ENCODE data around the gene HS6ST1. TPM values are rescaled to one million over a fixed set of nuclear protein-coding genes. Genes with fewer than 3 reads are reported as not detected.

The HS6ST1 gene
- total and polyA plus RNA-seq, 2 of the 4 experiments (the other 2 are of a cell fraction): 29.9 to 36.9 TPM

DNA sequence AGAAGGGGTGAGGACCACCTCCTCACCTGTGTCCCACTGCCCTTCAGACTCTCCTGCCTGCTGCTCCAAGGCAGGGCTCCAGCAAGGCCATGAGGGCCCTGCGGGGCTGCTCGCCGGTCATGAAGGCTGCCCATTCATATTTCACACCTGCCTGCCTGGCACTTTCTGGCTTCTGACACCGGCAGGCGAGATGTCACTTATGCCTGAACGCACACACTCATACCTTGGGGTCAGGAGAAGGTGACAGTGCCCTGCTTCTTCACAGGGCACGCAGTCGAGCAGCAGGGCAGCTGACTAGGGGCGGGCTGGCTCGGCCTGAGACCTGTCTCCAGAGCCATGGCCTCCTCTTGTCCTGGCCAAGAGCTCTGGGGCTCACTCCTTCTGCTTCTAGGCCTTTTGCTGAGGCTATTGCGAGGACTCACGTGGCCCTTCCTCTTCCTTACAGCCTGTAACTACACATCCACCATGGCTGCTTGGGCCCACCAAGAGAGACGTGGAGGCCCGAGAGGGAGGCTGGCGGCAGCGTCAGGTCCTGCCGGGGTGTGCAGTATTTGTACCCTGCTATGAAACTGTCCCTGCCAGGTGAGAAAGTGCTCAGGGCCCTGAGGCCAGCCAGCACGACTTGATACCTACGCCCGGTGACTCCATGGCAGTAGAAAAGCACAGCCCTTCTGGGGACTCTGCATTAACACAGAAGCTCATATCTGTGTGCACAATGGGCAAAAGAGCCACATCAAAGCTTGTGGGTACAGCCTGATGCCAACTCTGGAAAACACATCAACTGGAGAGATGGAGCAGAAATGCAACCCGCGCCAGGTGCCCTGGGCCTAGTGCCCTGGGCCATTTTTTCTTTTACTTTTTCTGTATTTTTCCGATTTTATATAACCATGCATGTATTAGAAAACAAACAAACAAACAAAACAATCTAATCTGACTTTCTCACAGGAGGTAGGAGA is 30.6 kb downstream of the HS6ST1 start (continued):
- TF ChIP-seq, protein P1, sequence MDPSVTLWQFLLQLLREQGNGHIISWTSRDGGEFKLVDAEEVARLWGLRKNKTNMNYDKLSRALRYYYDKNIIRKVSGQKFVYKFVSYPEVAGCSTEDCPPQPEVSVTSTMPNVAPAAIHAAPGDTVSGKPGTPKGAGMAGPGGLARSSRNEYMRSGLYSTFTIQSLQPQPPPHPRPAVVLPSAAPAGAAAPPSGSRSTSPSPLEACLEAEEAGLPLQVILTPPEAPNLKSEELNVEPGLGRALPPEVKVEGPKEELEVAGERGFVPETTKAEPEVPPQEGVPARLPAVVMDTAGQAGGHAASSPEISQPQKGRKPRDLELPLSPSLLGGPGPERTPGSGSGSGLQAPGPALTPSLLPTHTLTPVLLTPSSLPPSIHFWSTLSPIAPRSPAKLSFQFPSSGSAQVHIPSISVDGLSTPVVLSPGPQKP (IDR thresholded peaks at IDR 0.05; ENCODE audit: borderline replicate concordance, low read depth, low read length): no peak

Measured in IMR-90 (cell line).